Measurements from ENCODE around the gene ITPR2. TPM values are rescaled to one million over a fixed set of nuclear protein-coding genes. Genes with fewer than 3 reads are reported as not detected.

ITPR2 gene
- polyA plus RNA-seq, 1 of the 3 experiments (the other 2 are of a cell fraction), result 2.3 TPM

DNA sequence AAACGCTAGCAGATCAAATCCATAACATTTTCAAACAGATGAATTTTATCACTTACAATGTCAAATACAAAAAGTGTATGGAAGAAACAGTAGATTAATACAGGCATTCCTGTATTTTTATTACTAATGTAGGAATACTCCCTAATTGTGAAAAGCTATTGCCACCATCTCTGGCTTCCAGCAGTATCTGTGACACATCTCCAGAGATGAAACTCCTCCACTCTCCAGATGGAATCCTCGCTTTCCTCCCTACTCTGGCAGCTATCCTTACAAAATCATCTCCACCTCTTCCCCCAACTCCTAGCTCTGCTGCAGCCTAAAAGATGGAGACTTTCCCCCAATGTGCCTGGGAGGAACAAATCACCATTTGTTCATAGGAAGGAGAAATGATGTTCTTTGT lies 426.2 kb downstream of the ITPR2 start:
- TF ChIP-seq POLR2AphosphoS5 (IDR thresholded peaks at IDR 0.05; ENCODE audit: low read depth, low read length) (no peak), RFX5 (IDR thresholded peaks at IDR 0.05; ENCODE audit: low read length) (no peak), NFIC (IDR thresholded peaks at IDR 0.05; ENCODE audit: borderline replicate concordance) (no peak), SIN3A (IDR thresholded peaks at IDR 0.05; ENCODE audit: borderline replicate concordance, low read depth, low read length) (no peak), RXRA (IDR thresholded peaks at IDR 0.05; ENCODE audit: borderline replicate concordance, low read depth) (no peak), RCOR1 (IDR thresholded peaks at IDR 0.05; ENCODE audit: low read length) (no peak), NRF1 (IDR thresholded peaks at IDR 0.05; ENCODE audit: low read depth, low read length) (no peak), EP300 (IDR thresholded peaks at IDR 0.05; ENCODE audit: borderline replicate concordance in 1 of 2, low read depth in 1 of 2, low read length in 1 of 2) (no peak), MEF2A (IDR thresholded peaks at IDR 0.05; ENCODE audit: borderline replicate concordance, low read depth) (no peak)
- TF ChIP-seq, protein P1, sequence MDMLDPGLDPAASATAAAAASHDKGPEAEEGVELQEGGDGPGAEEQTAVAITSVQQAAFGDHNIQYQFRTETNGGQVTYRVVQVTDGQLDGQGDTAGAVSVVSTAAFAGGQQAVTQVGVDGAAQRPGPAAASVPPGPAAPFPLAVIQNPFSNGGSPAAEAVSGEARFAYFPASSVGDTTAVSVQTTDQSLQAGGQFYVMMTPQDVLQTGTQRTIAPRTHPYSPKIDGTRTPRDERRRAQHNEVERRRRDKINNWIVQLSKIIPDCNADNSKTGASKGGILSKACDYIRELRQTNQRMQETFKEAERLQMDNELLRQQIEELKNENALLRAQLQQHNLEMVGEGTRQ (IDR thresholded peaks at IDR 0.05; ENCODE audit: borderline replicate concordance, low read depth, low read length), result no peak
- TF ChIP-seq, protein P2, sequence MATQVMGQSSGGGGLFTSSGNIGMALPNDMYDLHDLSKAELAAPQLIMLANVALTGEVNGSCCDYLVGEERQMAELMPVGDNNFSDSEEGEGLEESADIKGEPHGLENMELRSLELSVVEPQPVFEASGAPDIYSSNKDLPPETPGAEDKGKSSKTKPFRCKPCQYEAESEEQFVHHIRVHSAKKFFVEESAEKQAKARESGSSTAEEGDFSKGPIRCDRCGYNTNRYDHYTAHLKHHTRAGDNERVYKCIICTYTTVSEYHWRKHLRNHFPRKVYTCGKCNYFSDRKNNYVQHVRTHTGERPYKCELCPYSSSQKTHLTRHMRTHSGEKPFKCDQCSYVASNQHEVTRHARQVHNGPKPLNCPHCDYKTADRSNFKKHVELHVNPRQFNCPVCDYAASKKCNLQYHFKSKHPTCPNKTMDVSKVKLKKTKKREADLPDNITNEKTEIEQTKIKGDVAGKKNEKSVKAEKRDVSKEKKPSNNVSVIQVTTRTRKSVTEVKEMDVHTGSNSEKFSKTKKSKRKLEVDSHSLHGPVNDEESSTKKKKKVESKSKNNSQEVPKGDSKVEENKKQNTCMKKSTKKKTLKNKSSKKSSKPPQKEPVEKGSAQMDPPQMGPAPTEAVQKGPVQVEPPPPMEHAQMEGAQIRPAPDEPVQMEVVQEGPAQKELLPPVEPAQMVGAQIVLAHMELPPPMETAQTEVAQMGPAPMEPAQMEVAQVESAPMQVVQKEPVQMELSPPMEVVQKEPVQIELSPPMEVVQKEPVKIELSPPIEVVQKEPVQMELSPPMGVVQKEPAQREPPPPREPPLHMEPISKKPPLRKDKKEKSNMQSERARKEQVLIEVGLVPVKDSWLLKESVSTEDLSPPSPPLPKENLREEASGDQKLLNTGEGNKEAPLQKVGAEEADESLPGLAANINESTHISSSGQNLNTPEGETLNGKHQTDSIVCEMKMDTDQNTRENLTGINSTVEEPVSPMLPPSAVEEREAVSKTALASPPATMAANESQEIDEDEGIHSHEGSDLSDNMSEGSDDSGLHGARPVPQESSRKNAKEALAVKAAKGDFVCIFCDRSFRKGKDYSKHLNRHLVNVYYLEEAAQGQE (IDR thresholded peaks at IDR 0.05; ENCODE audit: low read depth, low read length), result no peak
- TF ChIP-seq, protein P3, sequence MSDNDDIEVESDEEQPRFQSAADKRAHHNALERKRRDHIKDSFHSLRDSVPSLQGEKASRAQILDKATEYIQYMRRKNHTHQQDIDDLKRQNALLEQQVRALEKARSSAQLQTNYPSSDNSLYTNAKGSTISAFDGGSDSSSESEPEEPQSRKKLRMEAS (IDR thresholded peaks at IDR 0.05; ENCODE audit: low read depth), result no peak
- TF ChIP-seq, protein P4, sequence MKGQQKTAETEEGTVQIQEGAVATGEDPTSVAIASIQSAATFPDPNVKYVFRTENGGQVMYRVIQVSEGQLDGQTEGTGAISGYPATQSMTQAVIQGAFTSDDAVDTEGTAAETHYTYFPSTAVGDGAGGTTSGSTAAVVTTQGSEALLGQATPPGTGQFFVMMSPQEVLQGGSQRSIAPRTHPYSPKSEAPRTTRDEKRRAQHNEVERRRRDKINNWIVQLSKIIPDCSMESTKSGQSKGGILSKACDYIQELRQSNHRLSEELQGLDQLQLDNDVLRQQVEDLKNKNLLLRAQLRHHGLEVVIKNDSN (IDR thresholded peaks at IDR 0.05; ENCODE audit: borderline replicate concordance, low read depth), result no peak
- Histone ChIP-seq H3K9me3 (no peaks in the 10 kb centered on the region), H3K36me3 (replicated peaks in 1 of 2; ENCODE audit: control insufficient read depth in 1 of 2, insufficient read depth in 2 of 2, low read length in 1 of 2) (peaks cover 3 to 12% of the 10 kb centered on the region in 2 experiments), H3K79me2 (ENCODE audit: insufficient read depth) (no peaks in the 10 kb centered on the region), H3F3A (replicated peaks; ENCODE audit: insufficient read depth) (no peaks in the 10 kb centered on the region), H3K27ac (ENCODE audit: low read depth in 2 of 2, low read length in 1 of 2) (no peak overlapping the region), H3K4me2 (no peak overlapping the region), H3K4me3 (ENCODE audit: low read depth in 2 of 2, low read length in 1 of 2) (no peak overlapping the region), H3K9me2 (no peaks in the 10 kb centered on the region), H3K4me1 (ENCODE audit: control insufficient read depth in 1 of 2, insufficient read depth in 2 of 2, low read depth in 1 of 2, low read length in 1 of 2) (peaks cover 0 to 2% of the 10 kb centered on the region in 2 experiments; a peak in 1 of 4 replicates), H3K27me3 (ENCODE audit: insufficient read depth) (no peaks in the 10 kb centered on the region), H3K9ac (no peak overlapping the region), H2AFZ (ENCODE audit: low read depth) (no peak overlapping the region), H4K20me1 (ENCODE audit: insufficient read depth) (no peaks in the 10 kb centered on the region)
- WGBS (ENCODE audit: low lambda C conversion rate), result 96% methylated on average over 2 of the region's 2 CpGs
- CTCF ChIA-PET, result interaction anchor here (1.0 kb wide), 1 partner anchor 207 kb away, joined by 3 read pairs; no protein-coding TSS in a partner anchor
- no peak for DNase-seq
- POLR2A ChIA-PET, result no interaction called here
